HT-29 (cell line): Measurements from ENCODE around the gene MAVS. TPM values are rescaled to one million over a fixed set of nuclear protein-coding genes. Genes with fewer than 3 reads are reported as not detected.

Source experiments
- DNase-seq: peaks from one replicate; pipeline ENCODE4 v3.0.0-alpha.2; 2015; ENCODE audit warnings: low spot score
- total RNA-seq: library from RNA; depleted of rRNA; stranded (reverse); fragments of >200 nt; shearing (Covaris generic); gene quantifications from 2 replicates; pipeline ENCODE4 v1.2.3, GENCODE V29; 2014; rRNA removed

Gene MAVS
- total RNA-seq: 23.8 and 27.3 TPM in 2 replicates

DNA sequence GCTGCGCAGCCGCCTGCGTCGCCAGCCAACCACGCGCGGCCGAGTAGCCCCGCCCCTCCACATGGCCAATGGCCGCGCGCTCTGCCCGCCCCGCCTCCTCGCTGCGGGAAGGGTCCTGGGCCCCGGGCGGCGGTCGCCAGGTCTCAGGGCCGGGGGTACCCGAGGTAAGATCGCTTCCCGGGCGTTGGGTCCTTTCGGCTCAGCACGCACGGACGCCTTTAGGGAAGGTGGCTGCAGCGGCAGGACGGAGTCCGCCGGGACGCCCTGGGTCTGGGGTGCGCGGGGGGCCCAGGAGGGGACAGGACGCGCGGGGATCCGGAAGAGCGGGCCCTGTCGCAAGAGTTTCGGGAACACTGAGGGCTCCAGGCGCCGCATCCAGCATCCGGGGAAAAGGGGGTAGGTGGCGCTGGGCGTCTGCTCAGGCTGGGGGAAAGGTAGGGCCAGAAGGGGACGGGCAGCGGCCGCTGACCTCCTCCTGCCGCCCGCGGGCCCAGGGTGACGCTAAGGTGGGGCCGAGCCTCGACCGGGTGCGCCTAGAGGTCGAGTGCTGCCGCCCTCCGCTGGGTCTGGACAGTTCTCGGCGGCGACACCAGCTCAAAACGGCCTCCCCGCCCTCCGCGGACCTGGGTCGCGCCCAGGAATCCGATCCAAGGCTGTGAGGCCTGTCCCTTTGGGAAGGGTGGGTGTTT lies at the start of gene MAVS:
Gene MAVS (plus strand): TSS at position 95 of the 689 bp plus-strand sequence. CDS start 7,791 bp downstream, outside the sequence.
- peak; percentile 85 for DNase-seq

GRCh38 chr20:3797226-3797545 lies 49.4 kb upstream of the MAVS start:
- no peak for DNase-seq

GRCh38 chr20:3797592-3798372 lies 48.9 kb upstream of the MAVS start:
- no peak for DNase-seq

DNA sequence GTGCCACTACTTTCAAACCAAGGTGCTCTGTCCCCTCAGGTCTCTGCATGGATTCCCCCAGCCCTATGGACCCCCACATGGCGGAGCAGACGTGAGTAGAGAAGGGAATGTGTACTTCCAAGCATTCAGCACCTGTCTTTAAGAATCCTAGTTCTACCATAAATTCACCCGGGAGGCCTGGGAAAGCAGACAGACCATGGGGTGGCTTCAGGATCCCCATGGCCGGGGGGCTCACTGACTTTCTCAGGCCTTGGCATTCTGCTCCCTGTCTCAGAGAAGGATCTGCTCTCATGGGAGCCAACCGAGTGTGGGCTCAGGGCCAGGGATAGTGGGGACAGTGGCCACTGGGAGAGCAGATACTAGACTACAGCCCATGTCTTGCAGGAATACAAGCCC lies 48.3 kb upstream of the MAVS start:
- no peak for DNase-seq

GRCh38 chr20:3798908-3799248 lies 47.8 kb upstream of the MAVS start:
- no peak for DNase-seq

- no peak for DNase-seq
Observed at GRCh38 chr20:3800256-3800877, 46.3 kb upstream of the MAVS start.

- no peak for DNase-seq
Observed at GRCh38 chr20:3800878-3801260, 45.8 kb upstream of the MAVS start.

- DNase-seq: no peak
Observed at GRCh38 chr20:3801299-3801698, 45.3 kb upstream of the MAVS start.

- DNase-seq: no peak
Observed at GRCh38 chr20:3801846-3802245, 44.8 kb upstream of the MAVS start.

DNA sequence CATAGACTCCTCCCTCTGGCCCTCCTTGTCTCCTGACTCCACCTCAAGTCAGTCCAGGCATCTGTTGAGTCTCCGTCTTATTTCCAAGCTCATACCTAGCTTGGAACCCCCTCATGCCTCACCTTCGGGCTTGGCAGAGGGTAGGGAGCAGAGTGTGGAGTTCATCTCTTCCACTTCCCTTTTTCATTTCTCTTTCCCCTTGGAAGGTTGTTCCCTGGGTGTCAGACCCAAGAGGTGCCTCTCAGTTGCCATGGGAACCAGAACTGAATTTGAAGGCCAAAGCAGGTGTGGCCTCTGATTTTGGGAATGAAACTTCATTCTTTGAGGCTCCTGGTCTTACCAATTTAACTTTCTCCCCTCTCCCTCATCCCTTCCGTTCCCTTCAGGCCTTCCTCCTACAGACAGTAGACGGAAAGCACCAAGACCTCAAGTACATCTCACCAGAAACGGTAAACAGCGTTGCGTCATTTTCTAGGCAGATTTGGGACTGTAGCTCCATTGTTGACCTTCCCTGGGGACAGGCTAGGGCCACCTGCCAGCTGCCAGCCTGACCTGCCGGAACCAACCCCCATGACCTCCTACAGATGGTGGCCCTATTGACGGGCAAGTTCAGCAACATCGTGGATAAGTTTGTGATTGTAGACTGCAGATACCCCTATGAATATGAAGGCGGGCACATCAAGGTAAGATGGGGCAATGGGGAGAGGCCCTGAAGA lies 44.0 kb upstream of the MAVS start:
- DNase-seq: no peak

DNA sequence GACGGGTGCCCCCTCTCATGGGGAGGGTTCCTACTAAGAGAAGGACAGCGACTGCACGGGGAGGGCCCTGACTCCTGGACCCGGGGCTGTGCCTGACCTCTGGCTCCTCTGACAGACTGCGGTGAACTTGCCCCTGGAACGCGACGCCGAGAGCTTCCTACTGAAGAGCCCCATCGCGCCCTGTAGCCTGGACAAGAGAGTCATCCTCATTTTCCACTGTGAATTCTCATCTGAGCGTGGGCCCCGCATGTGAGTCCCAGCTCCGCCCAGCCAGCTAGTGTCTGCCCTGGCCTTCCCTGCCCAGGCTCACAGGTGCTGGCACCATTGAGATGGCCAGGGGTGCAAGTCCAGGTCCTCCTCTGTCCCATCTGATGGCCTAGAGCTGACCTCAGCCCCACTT lies 43.3 kb upstream of the MAVS start:
- DNase-seq: no peak

DNA sequence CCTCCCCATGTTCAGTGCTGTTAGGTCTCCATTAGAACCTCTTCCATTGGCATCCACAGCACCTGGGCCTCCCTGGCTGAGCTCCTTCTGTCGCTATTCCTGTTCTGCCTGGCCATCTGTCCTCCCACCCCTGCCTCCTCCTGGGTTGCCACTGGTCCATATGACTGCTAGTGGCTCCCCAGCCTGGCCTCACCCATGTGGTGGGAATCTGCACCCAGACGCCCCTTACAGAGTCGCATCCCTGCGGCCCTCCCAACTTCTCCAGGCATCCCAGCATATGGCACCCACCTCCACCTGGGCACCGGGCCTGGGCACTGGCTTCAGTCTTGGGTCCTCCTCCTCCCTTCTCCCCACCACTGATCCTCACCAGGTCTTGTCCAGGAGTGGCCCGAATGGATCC lies 42.8 kb upstream of the MAVS start:
- no peak for DNase-seq

- DNase-seq: no peak
Observed at GRCh38 chr20:3804254-3804751, 42.3 kb upstream of the MAVS start.

GRCh38 chr20:3804781-3805180 lies 41.9 kb upstream of the MAVS start:
- DNase-seq: no peak

DNA sequence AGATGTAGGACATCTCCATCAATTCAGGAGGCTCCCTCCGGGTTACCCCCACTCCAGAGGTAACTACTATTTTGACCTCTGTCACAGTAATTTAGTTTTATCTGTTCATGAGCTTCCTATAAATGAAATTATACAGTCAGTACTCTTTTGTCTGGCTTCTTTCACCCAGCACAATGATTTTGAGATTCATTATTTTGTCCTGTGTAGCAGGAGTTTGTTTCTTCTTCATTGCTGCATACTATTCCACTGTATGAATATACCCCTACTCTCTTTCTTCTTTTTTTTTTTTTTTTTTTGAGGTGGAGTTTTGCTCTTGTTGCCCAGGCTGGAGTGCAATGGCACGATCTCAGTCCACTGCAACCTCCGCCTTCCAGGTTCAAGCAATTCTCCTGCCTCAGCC lies 38.1 kb upstream of the MAVS start:
- DNase-seq: no peak

DNA sequence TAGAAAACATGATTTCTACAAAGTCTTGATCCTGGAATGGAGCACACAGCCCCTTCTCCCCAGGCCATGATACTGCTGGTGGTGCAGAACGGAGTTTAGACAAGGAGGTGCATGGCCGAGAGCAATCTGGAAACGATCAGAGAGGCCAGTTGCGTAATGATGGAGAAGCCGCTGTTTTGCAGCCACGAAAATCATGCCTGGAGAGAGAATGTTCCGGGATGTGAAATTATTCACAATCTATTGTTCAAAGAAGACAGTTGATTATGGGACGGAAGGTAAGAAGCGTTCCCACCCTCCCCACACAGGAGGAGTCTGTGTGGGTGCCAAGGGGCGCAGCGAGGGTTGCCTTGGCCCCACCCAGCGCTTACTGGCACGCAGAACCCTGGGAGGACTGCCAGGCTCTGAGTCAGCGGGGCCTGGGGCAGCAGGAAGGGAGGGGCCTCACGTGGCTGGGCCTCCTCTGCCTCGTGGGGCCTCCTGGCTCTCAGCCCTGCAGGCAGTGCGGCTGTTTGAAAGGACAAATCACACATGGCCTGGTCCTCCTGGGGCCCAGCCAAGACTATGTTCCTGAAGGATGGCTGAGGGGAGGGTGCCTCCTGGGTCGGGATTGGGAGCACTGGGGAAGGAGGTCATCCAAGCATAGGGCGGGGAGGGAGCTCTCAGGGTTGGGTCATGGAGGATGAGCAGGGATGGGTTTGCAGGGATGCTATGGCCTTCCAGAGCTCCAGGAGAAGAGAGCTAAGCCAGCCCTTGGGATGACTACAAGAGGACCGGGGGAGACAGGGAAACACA lies 35.0 kb upstream of the MAVS start:
- peak; percentile 98 for DNase-seq

DNA sequence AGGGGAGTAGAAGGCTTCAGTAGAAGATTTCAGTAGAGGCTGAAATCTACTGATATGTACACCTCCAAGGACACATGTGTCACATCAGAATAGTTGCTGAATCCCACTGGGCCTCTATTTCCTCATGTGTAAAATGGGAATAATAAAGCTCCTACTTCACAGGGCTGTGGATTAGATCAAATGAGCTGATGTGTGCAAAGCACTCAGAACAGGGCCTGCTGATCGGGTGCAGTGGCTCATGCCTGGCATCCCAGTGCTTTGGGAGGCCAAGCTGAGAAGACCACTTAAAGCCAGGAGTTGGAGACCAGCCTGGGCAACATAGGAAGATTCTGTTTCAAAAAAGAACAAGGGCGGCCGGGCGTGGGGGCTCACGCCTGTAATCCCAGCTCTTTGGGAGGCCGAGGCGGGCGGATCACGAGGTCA lies 34.4 kb upstream of the MAVS start:
- DNase-seq: no peak

- peak; percentile 18 for DNase-seq
Observed at GRCh38 chr20:3812975-3813847, 33.4 kb upstream of the MAVS start.

GRCh38 chr20:3813848-3814581 lies 32.6 kb upstream of the MAVS start:
- DNase-seq: no peak
